ENCODE data around the gene DIS3L. TPM values are rescaled to one million over a fixed set of nuclear protein-coding genes. Genes with fewer than 3 reads are reported as not detected.
"Not testable (repeated sequence)": the region's sequence is repeated elsewhere in the genome, so short reads cannot be mapped to it uniquely, and the experiment has no call there.

Gene DIS3L
- total RNA-seq = 10 to 100 TPM; 24.3 to 25.3 TPM
- long read RNA-seq, donor 1, partial matches to known transcripts = 3 of 12 reads
- long read RNA-seq, donor 1, other reads (novel, unspliced or antisense) = 8 of 12 reads
- long read RNA-seq, donor 2, partial matches to known transcripts = 4 of 15 reads
- long read RNA-seq, donor 2, other reads (novel, unspliced or antisense) = 7 of 15 reads

DNA sequence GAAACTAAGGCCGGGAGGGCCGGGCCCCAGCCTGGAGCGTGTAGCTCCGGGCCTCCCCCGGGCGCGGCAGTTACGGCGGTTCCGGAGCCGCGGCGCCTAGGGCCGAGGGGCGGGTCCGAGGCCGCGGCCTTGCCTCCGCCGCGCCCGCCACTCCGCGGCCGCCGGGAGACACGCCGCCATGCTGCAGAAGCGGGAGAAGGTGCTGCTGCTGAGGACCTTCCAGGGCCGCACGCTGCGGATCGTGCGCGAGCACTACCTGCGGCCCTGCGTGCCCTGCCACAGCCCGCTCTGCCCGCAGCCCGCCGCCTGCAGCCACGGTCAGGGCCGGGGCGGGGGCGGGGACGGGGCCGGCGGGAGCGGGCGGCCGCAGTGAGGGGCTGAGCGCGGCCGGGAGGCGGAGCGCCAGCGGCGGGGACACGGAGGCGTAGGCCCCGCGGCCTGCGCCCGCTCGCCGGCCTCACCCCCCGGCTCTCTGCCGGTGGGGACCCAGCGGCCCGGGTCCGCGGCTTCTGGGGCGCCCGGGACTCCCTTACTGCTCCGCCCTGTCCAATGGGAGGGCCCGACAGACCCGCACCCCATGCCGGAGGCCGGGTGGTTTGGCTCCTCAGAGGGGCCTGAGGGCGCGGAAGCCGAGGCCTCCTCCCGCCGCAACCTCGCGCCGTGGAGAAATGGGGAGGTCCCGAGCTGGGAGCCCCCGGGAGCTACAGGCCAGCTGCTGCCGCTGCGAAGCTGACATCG lies at the start of gene DIS3L:
Gene DIS3L, plus strand, starts transcription at position 150 of the 738 bp plus-strand sequence. Its CDS starts 29 bp downstream, at position 179.
- DNase-seq (ENCODE audit: low spot score) = peak; percentile 87
- intact Hi-C loops (cut with DNase I) = no loop called here

DNA sequence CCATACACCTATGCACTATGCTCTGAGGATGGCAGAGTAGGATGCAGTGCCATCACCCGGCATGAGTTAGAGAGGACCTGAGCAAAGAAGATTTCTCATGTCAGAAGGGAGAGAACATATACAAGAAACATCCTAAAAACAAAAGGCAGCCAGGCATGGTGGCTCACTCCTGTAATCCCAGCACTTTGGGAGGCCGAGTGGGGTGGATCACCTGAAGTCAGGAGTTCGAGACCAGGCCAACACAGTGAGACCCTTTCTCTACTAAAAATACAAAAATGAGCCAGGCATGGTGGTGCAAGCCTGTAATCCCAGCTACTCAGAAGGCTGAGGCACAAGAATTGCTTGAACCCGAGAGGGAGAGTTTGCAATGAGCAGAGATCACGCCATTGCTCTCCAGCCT lies 47.5 kb upstream of the DIS3L start:
- intact Hi-C loops (cut with DNase I); DNase-seq (ENCODE audit: low spot score): not testable (repeated sequence)

DNA sequence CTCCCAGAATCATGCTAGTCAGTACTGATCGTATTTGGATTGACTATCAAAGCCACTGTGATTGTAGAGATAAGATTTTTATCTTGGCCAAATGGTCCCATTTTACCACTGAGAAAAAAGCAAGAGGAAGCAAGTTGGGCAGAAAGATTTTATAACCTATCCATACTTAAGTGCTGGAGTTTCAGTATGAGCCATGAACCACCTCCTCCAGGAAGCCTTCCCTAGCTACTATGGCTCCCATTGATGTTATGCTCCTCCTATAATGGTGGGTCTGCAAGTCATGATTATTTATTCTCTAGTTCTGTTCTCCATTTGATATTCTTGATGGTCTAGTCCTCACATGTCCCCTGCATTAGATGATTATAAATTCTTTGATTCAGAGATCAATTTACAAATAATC lies 46.4 kb upstream of the DIS3L start:
- intact Hi-C loops (cut with DNase I) = no loop called here
- DNase-seq (ENCODE audit: low spot score) = no peak

DNA sequence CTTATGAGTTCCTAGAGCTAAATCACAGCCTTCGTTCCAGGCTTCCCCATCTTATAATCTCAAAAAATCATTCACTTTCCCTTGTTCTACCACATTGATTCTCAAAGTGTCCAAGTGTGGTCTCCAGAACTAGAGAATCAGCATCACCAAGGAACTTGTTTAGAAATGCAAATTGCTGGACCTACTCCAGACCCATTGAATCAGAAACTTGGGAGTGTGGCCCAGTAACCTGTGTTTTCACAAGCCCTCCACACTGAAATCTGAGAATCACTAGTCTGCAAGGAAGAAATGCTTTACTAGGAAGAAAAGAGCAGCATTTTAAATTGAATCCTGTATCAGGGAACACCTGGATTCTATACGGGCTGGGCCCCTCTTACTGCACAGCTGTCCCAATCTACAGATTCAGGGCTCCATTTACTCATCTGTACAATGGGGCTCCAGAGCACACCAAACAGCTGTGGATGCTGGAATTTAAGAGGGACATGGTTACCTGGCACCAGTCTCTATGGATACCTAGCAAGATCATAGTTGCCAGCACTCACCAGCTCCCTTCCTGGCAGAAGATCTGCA lies 43.7 kb upstream of the DIS3L start:
- intact Hi-C loops (cut with DNase I) = no loop called here
- DNase-seq (ENCODE audit: low spot score) = no peak

DNA sequence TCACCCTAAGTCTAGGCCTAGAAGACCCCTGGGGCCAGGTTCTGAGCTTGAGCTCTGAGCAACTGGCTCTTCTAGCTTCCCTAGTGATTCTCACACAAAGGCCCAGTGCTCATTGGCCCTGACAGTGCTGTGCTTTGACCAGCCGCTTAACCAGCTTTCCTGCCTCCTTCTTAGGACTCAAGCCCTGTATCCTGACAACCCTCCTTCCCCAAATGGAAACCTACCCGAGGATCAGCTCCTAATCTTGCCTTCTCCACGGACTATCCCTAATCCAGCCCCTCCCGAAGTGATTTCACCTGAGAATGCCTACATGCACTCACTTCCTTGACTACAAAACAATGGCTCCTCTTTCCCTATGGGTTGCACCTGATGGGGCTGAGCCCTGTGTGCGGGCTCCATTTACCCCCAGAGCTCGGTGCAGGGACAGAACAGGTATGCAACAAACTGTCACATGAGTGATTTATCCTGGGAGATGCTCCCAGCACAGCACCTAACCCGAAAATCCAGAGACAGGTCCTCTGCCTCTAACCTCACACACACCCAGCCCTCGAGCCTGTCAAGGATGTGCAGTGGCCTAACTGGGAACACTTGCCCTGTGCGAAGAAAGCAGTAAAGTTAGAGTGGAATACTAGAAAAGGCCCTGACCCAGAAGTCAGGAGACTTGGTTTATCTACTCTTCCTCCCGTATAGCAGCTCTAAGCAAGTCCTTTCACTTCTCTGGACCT lies 42.1 kb upstream of the DIS3L start:
- intact Hi-C loops (cut with DNase I) = no loop called here
- no peak for DNase-seq (ENCODE audit: low spot score)

DNA sequence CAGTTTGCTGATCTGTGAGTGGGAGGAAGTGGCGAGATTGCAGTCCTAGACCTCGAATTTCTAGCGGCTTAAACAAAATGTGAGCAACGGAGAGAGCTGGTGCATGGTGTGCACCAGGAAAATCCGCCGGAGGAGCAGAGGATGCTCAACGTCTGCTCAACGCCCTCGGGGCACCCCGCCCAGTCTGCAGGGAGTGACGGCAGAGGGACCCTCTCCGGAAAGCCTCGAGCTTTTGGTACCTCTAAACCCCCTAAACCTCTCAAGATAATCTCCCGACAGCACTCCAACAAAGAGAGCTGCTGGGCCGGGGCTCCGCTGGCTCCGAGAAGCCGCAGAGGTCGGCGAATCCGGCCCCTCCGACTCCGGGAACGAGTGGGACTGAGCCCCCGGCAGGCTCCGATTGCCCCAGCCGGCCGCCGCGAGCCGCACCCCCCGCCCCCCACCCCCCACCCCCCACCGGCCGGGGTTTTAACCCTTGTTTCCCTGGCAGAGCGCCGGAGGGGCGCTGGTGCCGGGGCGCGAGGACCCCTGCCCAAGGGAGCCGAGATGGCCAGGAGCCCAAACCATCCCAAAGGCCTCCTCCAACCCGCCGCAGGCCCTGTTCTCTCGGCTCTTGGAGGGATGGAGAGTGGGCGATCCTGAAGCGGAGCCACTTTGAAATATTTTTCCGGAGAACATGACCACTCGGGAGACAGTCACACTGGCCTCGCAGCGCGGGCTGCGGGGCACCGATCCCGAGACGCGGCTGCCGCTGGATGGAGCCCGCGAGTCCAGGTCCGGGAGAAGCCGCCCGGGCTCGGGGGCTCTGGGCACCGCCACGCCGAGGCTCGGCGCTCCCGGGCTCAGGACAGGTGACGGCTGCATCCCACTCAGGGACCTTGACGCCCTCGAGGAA lies 41.3 kb upstream of the DIS3L start:
- DNase-seq (ENCODE audit: low spot score) = no peak
- intact Hi-C loops (cut with DNase I) = no loop called here

DNA sequence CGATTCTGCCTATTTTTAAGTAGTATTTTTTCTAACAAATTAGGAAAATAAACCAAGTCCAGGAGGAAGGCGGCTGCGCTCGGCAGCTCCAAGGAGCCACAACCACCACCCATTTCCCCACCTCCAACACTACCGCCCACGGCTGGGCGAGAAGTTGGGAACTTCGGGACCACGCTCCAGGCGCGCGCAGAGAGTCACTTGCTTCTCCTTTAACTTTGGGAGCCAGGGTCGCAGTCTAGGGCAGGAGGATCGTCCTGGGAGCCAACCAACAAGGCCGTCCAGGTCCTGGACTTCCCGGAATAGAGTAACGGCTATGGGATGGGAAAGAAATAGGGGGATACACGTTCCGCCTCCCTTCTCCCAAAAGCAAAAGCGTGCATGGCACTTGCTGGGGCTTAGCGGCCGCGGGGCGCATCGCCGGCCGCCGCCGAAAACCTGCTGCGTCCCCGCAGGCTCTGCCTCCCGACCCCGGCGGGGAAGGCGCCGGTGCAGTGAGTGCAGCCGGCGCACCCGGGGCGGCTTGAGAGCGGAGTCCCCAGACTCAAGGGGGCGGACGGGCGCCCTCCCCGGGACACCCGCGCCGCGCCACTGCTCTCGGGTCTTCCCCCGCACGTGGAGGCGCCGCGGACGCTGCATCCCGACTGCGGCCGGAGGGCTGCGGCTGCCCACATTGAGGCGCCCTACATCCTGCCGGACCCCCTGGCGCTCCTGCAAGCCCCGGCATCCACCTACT lies 40.5 kb upstream of the DIS3L start:
- intact Hi-C loops (cut with DNase I) = no loop called here
- no peak for DNase-seq (ENCODE audit: low spot score)

DNA sequence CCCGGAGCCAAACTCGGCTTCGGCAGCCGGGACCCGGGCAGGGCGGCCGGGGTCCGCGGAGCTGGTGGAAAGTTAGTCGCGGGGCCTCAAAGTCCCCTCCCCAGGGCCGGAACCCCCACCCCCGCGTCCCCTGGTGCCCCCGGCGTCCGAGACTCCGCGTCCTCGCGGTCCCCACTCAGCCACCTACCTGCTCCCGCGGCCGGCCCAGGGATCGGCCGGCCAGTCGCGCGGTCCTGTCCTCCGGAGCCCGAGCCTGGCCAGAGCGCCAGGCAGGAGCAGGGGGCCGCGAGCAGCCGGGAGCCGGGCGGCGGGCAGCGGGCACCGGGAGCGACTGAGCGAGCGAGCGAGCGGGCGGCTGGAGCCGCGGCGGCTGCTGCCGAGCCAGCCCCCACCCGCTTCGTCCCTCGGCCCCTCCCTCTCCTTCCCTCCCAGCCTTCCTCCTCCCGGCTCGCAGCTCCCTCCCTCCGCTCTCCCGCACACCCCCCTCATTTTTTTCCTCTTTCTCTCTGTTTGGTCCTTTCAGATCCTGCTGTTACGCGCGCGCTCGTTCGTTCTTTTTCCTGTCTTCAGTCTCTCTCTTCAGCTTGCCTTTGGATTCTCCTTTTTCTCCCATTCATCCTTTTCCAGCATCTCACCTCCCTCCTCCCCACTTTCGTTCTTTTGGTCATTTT lies 39.8 kb upstream of the DIS3L start, which contains the start of gene MEGF11:
Gene MEGF11, minus strand, starts transcription at position 333 of the 671 bp plus-strand sequence. CDS start 125,347 bp downstream, outside the sequence.
- no peak for DNase-seq (ENCODE audit: low spot score)
- intact Hi-C loops (cut with DNase I) = no loop called here

DNA sequence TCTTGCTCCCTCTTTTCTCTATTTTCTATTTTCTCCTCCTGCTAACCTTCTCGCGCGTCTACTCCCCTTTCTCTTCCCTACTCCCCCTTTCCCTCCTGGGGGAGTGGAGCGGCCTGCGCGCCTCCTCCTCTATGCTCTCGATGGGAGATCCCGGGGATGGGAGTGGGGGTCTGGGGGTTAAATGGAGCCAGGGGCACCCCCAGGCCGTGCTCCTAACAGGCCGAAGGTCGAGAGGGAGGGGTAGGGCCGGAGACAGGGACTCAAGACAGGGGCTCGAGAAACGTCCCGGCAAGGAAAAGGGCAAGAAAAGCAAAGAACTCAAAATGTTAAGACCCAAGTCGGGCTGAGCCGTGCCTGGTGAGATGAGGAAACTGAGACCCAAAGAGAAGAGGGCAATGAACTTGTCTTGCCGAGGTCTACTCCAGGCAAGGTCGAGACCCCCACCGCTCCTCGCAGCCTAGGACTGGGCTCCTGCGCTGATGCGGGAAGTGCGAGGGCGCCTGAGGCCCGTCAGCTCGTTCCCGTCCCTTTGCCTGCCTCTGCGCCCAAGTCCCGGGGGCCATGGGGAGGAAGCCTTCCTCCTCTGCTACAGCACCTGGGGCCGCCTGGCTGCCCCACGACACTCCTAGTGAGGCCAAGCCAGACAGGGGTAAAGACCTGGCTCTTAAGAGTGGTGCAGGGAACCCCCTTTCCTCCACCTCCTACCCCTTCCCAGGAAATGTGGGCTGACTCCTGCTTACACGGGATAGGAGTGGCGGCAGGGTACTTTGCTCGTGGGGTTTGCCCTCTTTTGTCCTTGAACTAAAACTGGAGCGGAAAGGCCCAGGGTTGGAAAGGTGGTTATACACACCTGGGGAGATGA lies 39.0 kb upstream of the DIS3L start:
- intact Hi-C loops (cut with DNase I) = no loop called here
- no peak for DNase-seq (ENCODE audit: low spot score)

DNA sequence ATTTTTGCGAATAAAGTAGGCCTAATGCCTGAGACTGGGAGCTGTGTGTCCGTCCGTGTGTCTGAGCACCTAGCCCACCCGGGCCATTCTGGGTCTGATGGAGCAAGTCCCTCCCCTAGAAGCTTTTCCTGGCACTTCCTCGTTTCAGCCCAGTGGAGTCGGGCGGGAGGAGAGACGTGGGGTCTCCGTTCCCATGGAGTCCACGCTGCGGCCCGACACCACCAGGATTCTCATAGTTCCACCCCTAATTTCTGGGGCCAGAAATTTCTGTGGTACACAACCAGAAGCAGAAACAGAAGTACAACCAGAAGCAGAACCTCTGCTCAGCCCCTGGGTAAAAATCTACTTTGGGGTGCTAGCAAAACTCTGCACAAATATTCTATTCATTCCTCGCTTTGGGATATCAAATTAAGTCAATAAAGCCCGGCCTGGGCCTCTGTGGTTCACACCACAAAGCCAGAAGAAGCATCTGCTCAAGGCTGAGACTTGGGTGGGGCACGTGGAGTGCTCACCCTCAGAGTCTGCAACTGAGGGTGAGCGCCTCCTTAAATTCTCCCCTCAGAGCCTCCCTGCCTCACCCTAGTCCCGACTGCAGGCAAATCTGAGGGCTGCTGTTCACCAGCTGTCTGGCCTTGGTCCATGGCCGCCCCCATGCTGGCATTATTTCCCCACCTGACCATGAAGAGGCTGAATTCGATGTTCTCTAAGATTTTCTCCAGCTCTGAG lies 38.3 kb upstream of the DIS3L start:
- no peak for DNase-seq (ENCODE audit: low spot score)
- intact Hi-C loops (cut with DNase I) = no loop called here

DNA sequence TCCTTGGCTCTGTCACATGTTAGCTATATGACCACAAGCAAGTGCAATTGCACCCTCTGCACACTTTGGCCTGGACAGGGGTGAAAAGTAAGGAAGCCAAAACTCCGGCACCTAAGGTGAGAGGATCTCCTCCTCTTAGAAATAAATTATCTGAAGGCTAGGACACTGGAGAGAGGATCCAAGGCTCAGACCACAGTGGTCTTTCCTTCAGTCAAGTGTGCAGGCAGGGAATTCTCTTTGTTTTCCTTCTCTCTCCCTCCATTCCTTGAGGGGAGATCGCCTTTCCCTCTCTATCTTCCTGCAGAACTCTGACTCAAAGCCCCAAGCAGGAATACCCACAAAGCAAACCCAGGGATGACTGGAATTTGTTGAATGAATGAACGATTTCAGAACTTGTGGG lies 36.7 kb upstream of the DIS3L start:
- intact Hi-C loops (cut with DNase I) = no loop called here
- DNase-seq (ENCODE audit: low spot score) = no peak

DNA sequence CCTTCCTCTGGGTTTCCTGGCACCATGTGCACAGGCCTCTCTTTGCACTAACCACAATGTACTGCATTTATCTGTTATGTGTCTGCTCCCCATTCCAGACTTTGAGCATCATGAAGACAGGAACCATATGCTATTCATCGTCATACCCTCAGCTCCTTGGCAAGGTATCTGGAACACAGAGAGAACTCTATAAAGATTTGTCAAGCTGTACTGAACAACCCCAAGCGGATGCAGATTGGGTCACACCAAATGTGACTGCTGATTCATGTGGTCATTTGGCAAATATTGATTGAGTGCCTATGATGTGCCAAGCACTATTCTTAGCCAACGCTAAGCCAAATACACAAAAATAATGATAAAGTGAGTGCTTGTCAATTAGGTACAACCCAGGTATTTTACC lies 32.3 kb upstream of the DIS3L start:
- intact Hi-C loops (cut with DNase I) = no loop called here
- DNase-seq (ENCODE audit: low spot score) = no peak

DNA sequence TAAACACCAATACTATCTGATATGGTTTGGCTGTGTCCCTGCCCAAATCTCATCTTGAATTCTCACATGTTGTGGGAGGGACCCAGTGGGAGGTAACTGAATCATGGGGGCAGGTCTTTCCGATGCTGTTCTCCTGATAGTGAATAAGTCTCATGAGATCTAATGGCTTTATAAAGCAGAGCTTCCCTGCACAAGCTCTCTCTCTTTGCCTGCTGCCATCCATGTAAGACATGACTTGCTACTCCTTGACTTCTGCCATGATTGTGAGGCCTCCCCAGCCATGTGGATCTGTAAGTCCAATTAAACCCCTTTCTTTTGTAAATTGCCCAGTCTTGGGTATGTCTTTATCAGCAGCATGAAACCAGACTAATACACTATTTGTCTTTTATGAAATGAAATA lies 30.5 kb upstream of the DIS3L start:
- intact Hi-C loops (cut with DNase I) = not testable (repeated sequence)

DNA sequence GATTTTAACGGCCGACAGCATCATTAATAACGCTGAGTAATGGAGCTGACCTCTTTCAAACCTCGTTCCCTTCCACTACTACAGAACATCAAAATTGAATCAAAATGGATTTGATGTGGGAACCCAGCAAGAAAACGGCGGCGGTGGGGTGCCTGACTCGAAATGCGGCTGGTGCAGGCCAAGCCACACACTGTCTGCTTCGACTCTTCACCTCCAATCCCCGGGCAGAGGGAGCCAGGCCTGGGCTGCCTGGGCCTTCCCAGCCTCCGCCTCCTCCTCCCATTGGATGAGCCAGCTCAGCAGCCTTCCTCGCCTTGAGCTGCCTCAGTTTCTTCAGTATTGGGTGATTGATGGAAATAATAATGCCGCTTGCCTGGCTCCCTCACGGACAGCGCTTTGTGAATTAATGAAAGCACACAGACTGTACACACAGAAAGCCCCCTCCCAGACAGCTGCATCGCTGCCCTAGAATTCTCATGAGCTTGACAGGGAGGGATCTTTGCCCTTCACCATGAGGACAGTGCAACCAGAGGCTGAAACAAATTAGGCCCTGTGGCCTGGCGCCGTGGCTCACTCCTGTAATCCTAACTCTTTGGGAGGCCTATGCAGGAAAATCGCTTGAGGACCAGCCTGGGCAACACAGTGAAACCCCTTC lies 28.4 kb upstream of the DIS3L start:
- intact Hi-C loops (cut with DNase I) = no loop called here
- DNase-seq (ENCODE audit: low spot score) = no peak

More for the DNA sequence above, 30.5 kb upstream of the DIS3L start:
- DNase-seq (ENCODE audit: low spot score) = not testable (repeated sequence)

DNA sequence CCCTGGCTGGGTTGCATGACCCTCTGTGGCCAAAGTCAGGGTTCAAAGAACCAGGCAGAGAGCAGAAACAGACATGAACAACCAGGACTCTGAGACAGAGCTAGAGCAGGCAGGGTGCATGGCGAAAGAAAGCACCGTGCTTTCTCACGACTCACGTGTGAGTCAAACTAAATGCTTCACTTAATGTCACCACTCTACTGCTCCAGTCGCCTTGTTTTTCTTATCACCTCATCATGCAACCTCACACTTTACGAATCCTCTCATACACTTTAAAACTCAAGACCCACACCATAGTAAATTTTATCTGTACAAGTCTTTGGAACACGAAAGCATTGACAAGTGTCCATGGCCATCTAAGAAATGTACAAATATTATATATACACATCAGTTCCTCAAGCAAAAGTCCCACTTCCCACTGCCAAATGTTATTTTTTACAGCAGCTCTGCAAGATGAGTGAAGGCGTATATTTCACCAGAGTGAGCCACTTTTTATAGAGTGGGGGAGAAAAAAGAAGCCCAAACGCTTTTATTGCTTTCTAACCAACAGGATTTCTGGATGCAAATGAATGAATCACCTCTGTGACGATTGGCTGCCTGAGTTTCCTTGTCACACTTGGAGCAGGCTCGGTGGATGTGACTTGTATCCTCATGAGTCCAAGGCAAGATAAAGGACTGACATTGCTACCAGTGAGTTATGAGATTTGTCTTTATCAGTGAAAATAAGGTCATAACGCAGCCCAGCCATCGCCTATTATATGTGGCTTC lies 23.9 kb upstream of the DIS3L start:
- intact Hi-C loops (cut with DNase I) = no loop called here
- DNase-seq (ENCODE audit: low spot score) = no peak
